Non-pigmented ciliary epithelial cell (primary cell): ENCODE results near the gene RHO.
A peak's percentile ranks its signal among the peaks of the same experiment; 100 is the strongest.

Experiments
- DNase-seq: peaks from one replicate; pipeline ENCODE4 v3.0.0-alpha.2; 2010; ENCODE audit warnings: low read depth

Gene RHO

DNA sequence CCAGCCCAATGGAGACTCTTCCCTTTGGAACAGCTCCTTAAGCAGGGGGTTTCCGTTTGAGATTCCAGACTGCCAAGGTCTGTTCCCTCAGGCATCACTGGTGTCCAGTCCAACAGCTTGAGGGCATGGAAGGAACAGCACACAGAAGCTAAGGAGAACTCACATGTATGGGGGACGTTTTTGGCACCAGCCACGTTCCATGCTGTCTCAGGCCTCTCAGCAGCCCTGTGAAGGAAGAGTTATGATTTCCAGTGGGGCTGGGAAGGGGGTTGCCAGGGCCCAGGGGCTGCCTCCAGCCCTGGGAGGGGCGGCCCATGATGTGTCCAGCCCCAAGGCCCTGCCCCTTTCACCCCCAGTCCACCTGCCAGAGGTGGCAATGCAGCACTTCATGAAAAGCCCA, 7.5 kb upstream of the RHO start:
- DNase-seq = no peak

DNA sequence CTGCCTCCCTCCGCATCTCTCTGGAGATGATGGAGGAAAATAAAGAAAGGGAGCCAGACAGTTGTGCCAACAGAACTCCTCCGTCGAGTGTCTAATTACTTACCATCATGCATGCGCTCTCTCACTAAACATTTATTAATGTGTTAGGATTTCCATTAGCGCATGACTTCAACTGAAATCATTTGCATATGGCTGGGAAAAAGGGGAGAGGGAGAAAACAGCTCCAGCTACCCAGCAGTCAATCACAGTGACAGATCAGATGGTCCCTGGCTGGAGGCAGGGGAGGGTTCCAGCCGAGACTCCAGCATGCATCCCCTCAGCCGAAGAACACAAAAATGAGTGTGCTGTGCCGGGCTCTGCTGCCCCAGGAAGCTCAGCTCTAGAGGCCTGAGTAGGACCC, 6.8 kb upstream of the RHO start:
- DNase-seq = no peak

DNA sequence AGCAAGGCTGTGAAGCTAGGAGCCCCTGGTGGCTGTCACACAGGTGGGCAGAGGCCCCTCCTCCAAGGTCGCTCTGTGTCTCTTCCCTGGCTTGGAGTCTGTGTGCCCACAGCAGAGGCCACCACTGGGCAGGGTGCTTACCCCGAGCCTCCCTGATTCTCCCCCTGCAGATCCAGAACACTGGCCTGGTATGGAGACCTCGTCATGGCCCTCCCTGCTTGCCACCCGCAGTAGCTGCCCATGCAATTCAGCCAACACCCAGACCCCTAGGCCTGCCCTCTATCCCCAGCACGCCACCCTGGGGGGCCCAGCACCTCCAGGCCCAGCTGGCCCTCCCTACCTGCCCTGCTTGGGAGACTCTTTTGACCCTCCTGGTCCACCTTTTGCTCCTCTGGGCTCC, 5.5 kb upstream of the RHO start:
- DNase-seq = no peak

- no peak for DNase-seq
Observed at GRCh38 chr3:129524081-129524480, 4.4 kb upstream of the RHO start.

GRCh38 chr3:129525341-129525968, 3.0 kb upstream of the RHO start:
- peak; percentile 19 for DNase-seq

DNA sequence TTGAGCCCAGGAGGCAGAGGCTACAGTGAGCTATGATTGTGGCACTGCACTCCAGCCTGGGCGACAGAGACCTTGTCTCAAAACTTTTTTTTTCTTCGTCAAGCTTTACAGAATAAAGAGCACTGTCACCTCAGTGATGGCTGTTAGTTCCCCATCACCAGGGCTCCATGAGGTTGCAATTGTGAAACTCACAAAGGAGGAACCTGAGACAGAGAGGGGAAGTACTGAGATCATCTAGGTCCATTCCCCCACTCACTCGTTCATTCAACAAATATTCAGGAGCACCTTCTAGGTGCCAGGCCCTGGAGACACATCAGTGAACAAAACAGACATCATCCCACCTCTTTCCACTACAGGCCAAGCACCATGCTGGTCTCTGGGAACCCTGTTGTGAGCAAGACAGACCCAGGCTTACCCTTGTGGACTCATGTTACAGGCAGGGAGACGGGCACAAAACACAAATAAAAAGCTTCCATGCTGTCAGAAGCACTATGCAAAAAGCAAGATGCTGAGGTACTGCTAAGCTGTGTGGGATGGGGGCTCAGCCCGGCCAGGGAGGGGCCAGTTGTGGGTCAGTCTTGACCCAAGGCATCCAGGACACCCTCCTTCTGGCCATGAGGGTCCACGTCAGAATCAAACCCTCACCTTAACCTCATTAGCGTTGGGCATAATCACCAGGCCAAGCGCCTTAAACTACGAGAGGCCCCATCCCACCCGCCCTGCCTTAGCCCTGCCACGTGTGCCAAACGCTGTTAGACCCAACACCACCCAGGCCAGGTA, 2.1 kb upstream of the RHO start:
- DNase-seq = no peak

DNA sequence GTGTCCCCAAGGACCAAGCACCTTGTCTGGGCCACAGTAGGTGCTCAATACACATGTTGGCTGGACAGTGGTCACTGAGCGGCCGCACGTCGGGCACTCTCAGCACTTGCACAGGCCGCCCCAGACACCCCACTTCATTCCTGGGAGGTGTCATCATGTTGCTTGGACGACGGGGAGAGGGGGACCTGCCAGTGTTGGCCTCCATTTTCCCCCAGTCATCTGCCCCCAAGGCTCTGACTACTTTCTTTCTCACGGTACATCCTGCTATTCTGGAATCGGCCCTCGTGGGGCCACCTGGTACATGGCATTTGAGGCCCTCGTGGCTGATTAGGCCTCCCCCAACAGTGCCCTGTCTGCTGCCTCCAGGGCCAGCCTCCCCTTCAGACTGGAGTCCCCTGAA, 1.2 kb upstream of the RHO start:
- DNase-seq = no peak

DNA sequence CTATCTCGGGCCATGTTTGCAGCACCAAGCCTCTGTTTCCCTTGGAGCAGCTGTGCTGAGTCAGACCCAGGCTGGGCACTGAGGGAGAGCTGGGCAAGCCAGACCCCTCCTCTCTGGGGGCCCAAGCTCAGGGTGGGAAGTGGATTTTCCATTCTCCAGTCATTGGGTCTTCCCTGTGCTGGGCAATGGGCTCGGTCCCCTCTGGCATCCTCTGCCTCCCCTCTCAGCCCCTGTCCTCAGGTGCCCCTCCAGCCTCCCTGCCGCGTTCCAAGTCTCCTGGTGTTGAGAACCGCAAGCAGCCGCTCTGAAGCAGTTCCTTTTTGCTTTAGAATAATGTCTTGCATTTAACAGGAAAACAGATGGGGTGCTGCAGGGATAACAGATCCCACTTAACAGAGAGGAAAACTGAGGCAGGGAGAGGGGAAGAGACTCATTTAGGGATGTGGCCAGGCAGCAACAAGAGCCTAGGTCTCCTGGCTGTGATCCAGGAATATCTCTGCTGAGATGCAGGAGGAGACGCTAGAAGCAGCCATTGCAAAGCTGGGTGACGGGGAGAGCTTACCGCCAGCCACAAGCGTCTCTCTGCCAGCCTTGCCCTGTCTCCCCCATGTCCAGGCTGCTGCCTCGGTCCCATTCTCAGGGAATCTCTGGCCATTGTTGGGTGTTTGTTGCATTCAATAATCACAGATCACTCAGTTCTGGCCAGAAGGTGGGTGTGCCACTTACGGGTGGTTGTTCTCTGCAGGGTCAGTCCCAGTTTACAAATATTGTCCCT, 1.2 kb downstream of the RHO start:
- DNase-seq = no peak

DNA sequence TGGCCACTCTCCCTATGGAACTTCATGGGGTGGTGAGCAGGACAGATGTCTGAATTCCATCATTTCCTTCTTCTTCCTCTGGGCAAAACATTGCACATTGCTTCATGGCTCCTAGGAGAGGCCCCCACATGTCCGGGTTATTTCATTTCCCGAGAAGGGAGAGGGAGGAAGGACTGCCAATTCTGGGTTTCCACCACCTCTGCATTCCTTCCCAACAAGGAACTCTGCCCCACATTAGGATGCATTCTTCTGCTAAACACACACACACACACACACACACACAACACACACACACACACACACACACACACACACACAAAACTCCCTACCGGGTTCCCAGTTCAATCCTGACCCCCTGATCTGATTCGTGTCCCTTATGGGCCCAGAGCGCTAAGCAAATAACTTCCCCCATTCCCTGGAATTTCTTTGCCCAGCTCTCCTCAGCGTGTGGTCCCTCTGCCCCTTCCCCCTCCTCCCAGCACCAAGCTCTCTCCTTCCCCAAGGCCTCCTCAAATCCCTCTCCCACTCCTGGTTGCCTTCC, 1.9 kb downstream of the RHO start:
- DNase-seq = no peak

DNA sequence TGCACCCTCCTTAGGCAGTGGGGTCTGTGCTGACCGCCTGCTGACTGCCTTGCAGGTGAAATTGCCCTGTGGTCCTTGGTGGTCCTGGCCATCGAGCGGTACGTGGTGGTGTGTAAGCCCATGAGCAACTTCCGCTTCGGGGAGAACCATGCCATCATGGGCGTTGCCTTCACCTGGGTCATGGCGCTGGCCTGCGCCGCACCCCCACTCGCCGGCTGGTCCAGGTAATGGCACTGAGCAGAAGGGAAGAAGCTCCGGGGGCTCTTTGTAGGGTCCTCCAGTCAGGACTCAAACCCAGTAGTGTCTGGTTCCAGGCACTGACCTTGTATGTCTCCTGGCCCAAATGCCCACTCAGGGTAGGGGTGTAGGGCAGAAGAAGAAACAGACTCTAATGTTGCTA, 2.4 kb downstream of the RHO start:
- no peak for DNase-seq

DNA sequence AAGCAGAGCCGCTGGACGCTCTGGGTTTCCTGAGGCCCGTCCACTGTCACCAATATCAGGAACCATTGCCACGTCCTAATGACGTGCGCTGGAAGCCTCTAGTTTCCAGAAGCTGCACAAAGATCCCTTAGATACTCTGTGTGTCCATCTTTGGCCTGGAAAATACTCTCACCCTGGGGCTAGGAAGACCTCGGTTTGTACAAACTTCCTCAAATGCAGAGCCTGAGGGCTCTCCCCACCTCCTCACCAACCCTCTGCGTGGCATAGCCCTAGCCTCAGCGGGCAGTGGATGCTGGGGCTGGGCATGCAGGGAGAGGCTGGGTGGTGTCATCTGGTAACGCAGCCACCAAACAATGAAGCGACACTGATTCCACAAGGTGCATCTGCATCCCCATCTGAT, 3.3 kb downstream of the RHO start:
- DNase-seq = no peak

GRCh38 chr3:129532261-129532660, 3.8 kb downstream of the RHO start:
- no peak for DNase-seq

- no peak for DNase-seq
Observed at GRCh38 chr3:129533406-129533805, 5.0 kb downstream of the RHO start.

- no peak for DNase-seq
Observed at GRCh38 chr3:129534428-129535027, 6.1 kb downstream of the RHO start.

DNA sequence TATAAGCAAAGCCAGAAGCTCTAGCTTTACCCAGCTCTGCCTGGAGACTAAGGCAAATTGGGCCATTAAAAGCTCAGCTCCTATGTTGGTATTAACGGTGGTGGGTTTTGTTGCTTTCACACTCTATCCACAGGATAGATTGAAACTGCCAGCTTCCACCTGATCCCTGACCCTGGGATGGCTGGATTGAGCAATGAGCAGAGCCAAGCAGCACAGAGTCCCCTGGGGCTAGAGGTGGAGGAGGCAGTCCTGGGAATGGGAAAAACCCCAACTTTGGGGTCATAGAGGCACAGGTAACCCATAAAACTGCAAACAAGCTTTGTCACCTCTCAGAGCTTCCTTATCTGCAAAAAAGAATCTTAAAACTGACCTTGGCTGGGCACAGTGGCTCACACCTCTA, 6.6 kb downstream of the RHO start:
- DNase-seq = no peak

DNA sequence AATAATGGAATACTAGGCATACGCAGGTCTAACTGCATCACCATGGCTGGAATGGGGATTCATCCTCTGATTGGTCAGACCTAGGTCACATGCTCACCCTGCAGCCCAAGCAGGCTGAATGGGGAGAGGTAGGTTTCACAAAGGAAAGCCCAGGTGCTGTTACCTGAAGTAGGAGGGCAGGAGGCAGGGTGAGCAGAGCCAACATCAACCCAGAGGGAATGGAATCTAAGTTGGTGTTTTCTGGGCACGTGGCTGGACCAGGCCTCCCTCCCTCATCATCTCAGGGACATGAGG, 7.9 kb downstream of the RHO start:
- no peak for DNase-seq

GRCh38 chr3:129536804-129537203, 8.4 kb downstream of the RHO start:
- DNase-seq = no peak

GRCh38 chr3:129539206-129539605, 10.8 kb downstream of the RHO start:
- no peak for DNase-seq

DNA sequence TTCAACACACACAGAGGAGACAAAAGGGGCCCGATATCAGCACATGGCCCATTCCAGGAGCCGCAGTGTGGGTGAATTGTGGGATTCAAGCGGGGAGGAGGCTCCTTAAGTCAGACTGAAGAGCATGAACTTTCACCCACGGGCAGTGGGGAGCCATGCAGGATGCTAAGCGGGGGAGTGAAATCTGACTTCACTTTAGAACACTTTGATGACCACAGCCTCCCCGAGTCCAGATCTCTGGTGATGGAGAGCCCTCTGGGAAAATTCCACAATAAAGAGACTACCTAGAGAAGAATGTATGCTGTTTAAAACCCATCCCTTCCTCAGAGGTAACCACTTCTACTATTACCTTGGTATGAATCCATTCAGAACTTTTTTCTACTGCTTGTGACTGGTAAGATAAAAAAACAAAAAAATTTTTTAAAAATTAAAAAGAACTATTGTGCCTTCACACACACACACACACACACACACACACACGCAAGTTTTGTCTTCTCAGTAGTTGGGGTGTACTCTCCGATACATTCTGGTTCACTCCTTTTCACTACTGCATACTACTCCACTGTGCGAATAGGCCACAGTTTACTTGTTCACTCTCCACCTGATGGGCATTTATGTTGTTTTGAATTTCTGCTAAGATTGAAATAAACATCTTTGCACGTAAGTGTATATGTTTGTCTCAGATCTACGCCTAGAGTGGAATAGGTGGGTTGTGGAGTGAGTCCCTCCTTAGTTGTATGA, 12.5 kb downstream of the RHO start:
- DNase-seq = no peak

DNA sequence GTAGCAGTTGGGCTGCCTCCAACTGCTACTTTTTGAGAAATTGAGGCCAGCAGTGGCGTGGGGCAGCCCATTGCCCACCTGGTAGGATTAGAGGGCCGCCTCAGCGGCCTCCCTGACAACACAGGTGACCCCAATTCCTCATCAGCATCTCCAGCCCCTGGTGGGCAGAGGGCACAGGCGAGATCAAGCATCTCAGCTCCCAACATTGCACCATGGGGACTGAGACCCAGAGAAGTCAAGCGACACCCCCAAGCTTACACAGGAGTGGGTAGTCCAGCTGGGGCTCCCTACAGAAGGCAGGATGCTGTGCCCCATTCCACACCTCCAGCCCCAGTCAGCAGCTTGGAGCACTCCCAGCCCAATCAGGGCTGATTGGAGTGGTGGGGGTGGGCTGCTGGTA, 14.3 kb downstream of the RHO start:
- no peak for DNase-seq

DNA sequence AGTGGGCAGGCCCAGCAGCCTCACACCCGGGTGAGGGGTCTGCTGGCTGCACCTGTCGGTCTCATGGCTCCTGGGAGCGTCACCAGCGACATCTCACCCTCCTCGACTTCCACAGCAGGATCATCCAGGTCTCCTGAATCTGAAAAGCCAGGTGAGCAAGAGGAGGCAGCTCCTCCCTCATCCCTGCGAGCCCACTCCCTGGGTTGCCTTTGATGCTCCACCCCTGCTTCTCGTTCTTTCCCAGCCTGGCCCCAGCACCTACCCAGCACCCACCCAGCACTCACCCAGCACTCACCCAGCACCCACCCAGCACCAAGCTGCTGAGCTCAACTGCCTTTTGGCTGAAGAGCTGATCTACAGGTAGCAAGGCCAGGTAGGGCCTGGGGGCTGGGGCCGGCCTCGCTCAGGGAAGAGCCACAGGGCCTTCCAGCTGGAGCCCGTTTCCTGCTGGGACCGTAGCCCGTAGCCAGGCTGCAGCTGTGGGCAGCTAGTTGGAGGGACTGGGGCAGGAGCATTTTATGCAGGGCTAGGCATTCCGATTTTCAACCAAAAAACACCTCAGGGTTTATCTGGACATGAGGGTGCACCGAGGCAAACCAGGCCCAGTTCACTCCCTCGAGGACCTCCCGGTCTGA, 14.8 kb downstream of the RHO start, which contains the start of gene H1-8:
H1-8 (plus strand) TSS at position 20 of the 635 bp plus-strand sequence; CDS start at position 64, 44 bp downstream.
- DNase-seq = no peak
